GM21367 (cell line): ENCODE measurements around the gene UVRAG.

Experiments used
- ATAC-seq: cut with Tn5 transposase; IDR thresholded peaks from one replicate; pipeline ENCODE4 v1.9.1; 2021; ENCODE audit not compliant: unreplicated experiment

The UVRAG gene

DNA sequence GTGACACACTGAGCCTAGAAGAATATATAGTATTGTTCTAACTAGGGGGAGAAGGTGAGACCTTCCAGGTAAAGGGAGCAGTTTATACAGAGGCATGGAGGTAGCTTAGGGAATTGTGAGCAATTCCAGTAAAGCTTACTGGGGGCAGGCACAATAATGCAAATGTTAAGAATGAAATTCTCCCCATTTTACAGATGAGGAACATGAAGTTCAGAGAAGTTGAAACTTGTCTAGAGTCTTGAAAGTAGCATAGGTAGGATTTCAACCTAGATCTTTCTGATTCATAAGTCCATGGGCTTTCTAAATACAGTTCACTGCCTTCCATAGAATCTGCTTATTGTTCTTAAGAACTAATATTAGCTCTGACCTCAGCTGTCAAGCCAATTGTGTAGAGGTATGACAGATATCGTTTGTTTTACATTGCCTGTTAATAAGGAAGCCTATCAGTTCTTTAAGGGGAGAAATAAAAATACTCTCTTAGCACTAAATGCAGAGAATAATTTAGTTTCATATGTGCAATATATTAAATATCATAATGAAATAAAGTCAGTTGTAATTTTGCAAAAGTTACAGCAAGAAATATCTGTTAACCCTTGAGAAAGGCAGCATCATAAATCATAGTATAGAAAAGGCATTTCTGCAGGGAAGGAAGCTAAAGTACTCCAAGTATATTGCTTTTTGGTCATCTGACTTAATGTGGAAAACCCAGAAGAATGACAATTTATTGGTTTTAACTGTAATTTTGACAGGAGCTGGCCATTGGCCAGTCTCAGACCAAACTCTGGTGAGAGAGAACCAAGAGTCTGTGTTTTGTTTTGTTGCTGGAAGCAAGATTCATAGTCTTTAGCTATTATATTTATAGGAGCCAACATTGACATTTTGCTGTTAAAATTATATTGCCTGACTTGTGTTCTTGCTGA is 181.8 kb downstream of the UVRAG start:
- ATAC-seq: no peak

DNA sequence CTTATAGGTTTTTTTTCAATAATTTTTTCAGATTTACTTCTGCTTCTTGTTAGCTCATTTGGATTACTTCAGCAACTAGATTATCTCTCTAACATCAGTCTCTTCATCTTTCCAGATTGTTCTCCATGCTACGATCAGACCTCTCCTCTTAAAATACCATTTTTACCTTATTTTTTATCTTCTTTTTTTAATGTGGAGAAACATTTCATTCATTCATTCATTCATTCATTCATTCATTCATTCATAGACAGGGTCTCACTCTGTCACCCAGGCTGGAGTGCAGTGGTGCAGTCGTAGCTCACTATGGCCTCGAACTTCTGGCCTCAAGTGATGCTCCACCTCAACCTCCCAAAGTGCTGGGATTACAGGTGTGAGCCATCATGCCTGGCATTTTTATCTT is 189.4 kb downstream of the UVRAG start:
- ATAC-seq: no peak

DNA sequence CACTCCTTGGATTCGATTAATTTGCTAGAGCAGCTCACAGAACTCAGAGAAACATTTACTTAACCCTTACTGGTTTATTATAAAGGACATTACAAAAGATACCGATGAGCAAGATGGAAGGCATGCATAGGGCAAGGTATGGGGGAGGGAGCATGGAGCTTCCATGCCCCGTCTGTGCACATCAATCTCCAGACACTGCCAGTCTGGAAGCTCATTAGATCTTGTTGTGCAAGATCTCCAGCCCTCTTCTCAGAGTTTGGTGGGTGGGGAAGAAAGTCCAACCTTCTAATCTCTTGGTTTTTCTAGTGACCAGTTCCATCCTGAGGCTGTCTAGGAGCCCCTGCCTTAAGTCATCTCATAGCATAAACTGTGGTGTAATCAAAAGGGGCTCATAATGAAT is 190.7 kb downstream of the UVRAG start:
- ATAC-seq: no peak

DNA sequence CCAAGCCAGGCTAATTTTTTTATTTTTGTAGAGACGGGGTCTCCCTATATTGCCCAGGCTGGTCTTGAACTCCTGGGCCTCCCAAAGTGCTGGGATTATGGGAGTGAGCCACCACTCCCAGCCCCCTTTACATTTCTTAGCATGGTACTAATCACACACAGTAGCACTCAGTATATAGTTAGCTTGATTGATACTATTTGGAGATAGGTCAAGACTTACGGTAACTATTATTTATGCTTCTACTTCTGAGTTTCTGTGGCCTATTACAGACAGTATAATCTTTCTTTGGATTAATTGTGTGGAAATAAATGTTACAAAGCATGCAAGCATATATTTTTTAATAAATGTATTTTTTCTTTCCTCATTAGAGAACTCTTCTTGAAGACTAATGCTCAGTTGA is 192.2 kb downstream of the UVRAG start:
- ATAC-seq: no peak

DNA sequence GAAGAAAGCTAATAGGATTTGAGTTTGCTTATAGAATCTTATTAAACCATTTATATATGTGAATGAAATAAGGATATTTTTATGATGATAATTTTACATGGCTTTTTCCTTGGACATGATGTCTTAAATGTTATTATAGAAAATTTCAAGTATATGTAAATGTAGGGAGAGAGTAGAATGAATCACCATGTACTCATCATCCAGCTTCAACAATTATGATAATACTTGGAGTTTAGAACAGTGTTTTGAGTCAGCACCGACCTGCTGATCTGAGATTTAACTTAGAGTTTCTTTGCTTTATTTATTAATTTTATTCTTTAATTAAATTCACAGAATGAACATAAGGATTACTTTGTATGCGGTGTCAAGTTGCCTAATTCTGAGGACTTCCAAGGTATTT is 193.5 kb downstream of the UVRAG start:
- no peak for ATAC-seq

DNA sequence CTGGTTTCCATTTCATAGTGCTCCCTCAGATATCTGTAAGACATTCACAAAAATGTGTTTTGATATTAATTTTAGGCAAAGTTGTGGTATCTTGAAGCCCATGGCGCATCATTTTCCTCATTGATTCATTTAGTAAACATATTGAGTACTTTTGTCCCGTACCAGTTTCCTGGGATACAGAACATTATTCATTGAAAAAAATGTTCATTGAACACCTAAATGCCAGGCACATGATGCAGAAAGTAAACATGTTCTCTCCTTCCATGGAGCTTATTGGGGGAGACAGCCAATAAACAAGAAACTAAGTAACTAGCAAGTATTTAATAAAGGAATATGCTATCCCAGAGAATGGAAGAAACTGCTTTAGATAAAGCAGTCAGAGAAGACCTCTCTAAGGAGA is 195.0 kb downstream of the UVRAG start:
- ATAC-seq: no peak

DNA sequence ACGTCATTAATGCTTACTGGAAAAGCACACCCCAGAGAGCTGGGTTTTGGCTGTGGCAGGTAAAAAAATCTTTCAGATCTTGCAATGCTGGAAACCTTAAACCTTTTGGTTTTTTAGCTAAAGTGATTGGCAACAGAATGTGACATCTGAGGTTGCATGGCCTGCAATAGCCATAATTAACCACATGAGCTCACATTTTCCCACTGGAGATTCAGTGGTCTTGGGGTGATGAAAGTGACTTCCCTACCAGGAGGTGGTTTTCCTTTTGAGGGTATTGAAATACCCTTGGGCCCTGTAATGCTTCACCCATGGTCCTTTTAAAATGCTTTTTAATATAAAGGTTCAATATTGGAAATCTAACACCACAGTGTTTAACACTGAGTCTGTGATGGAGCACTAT is 198.5 kb downstream of the UVRAG start:
- ATAC-seq: no peak

DNA sequence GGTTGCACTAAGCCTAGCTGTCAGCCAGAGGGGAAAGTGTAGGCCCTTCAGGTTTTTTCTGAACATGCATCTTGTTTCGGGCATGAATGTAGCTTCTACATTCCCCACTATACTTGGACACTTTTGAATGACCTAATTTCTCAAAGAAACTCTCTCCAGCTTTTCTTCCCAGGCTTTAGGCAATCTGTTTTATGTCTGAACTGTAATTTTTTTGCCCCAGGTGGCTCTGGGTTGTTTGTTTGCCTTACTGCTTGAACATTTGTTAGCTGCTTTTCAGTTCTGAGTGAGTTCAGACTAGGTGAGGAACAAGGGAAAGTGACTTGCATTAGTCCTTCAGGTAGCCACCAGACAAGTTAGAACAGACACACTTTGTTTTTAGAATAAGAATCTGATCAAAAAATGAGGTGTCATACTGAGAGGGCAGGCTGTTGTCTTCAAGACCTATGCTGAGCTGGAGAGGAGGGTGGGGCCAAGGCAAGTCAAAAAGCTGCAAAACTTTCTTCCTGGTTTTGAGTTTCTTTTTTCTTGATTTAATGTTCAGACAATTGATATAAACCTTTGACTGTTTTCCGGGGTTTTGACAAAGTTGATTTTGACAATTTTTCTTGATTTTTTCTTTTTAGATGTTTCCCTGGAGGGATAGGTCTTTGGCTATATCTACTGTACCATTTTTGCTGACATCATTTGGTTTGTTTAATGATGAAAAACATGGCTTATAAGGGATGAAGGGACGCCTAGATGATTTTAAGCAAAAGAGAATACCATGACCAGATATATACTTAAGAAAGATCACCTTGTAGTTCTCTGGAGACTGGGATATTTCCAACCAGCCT is 208.4 kb downstream of the UVRAG start:
- ATAC-seq: no peak

DNA sequence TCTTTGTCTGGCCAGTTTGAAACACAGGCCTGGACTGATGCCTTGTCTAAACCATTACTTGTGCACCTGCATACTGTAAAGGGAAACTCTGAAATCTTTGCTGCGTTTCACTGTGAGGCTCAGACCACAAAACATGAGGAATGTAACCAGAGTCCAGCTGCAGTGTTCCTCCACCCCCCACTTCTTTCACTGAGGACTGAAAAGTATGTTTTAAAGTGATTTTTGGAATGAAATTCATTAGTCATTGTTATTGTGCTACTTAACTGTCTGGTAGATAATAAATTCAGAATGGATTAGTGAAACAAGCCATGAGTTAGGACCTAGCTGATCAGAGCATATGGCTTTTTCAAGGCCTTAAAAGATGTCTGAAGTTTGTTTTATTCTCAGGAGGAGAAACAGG is 210.1 kb downstream of the UVRAG start:
- no peak for ATAC-seq

DNA sequence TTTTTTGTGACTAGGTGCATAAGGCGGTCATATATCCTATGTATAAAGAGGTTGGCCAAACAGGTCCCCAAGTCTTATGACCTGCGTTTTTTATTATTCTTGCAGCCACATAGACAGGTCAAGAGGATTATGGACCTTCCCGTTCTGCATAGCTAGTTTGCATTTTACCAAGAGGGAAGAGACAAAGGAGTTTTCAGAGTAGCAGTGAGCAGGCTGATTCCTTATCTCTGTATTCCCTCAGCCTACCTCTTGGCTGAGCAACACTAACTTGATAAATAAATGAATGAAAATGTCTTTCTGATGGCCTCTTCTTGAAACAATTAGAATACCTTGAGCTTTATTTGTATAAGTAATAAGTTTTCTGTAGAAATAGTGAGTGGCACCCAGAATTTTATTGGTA is 210.8 kb downstream of the UVRAG start:
- ATAC-seq: no peak

DNA sequence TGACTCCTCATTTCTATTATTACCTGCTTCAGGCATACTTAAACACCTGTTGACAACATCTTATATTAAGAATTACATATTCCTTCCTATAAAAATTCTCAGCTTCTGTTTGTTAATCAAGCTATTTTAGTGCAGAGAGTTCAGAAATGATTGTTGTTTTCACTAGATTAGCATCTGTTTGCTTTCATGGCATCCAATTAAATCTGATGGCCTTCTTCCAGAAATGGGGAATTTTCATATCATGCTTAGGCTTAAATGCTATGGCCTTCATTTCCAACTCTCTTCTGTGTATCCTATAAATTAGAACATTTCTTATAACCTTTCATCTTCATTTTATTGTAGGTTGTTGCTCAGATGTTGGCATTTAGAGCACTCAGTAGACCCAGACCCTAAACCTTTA is 211.3 kb downstream of the UVRAG start:
- ATAC-seq: no peak

DNA sequence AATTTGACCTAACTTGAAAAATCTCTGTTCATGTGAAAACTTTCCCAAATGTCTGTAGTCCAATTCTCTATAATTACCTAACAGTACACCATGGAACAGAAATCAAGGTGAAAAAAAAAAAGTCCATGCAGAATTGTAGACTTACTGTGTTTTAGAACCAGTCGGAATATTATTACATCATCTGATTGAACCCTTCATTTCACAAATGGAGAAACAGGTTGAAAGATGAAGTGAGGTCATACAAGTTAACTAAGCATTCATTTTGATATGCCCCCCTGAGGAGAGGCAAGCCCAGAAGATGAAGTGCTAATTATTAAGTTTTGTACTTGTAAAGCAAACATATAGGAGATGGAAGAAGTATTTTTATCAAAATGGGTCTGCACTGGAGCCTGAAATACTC is 211.9 kb downstream of the UVRAG start:
- no peak for ATAC-seq

DNA sequence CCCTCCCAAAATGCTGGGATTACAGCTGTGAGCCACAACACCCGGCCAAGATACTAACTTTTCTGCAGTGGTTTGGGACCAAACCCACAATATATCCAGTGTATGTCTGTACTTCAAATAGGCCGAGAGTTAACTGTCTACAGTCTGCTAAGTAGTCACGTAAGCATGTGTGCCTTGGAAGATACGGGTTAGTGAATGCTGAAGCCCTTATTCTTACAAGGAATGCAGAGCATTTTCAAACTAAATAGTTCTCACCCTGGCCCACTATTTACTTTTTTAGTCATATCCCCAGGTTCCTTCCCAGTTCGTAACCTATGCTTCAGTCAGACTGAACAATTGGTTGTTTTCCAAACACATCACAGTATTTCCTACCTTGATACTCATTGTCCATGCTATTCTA is 215.3 kb downstream of the UVRAG start:
- ATAC-seq: no peak

DNA sequence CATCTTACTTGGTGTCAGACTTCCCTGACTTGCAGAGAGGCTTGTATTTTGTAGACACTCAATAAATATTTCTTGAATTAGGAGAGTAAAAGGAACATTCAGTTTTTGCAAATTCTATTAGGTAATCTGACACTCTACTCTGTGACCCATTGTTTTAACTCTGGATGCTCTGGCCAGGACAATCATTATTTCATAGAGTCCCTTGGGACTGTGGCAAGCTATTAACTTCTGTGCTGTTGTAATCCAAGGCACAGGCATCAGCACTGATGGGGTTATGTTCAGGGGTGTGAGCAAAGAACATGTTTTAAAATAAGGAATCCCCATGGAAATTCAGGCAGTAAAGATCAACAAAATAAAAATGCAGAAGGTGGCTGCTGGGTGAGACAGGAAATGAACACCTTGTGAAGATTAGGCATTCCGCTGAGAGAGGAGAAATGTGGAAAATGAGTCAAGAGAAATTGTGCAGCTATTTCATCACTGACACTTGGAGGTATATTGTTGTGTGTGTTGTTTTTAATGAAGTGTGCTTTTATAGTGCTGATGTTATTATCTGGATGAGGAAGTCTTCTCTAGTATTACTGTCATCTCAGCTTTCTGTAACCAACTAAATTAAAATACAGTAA is 216.1 kb downstream of the UVRAG start:
- ATAC-seq: no peak

DNA sequence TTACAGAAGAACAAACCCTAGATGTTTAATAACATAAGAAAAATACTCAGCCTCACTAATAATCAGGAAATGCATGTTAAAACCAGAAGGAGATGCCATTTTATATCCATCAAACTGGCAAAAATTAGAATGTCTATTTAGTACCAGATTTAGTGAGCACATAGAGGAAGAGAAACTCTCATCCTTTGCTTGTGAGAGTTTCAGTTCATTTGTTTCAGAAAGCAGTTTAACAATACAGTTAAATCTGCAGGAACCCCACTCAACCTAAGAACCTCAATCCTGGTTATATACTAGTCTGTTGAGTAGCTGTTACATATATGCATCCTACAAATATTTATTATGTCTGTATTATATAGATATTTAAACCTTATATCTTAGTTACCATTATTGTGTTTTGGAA is 218.7 kb downstream of the UVRAG start:
- ATAC-seq: no peak

DNA sequence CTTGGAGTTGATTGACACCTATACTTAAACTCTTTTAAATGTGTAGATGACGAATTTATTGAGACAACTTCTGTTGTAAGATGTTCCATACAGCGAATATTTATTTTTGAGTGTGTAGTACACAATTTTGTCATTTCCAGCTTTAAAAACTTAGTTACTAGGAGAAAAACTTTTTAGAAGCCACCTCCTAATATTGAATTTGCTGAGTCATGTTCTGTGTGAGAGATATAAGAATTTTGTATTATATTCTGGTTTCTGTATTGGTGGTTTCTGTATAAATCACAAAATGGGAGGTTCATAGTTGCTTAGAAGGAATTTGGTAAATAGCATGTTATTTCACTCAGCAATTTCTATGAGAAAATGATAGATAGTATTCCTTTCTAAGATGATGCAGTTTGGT is 220.0 kb downstream of the UVRAG start:
- no peak for ATAC-seq

DNA sequence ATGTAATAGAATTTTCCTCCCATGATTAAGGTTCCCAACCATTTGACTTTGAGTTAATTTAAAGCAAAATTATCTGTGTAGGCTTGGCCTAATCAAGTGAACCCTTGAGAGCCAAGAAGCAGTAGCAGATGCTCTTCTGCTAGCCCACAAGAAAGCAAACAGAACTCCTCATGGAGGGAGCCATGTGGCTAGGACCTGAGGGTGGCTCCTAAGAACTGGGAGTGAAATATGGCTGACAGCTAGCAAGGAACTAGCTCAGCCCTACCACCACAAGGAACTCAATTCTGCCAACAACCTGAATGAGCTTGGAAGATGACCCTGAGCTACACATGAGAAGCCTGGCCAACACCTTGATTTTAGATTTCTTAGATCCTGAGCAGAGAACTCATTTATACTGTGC is 223.6 kb downstream of the UVRAG start:
- no peak for ATAC-seq

DNA sequence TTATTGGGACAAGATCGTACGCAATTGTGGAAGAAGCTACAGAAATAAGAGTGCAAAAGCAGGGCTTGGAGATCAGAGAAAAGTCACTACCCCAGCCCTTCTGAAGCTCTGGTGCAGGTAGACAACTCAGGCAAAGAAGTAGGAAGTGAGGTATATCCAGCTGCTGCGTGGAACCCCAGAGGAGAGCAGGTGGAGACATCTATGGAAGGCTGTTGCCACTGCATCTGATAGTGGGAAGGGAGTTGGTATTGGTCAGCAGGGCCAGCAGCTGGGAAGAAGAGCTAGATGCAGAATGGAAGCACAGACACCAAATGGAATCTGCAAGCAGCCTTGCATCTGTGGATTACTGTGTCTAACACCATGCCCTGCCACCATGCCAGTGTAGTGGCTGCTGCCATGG is 226.2 kb downstream of the UVRAG start:
- ATAC-seq: no peak

DNA sequence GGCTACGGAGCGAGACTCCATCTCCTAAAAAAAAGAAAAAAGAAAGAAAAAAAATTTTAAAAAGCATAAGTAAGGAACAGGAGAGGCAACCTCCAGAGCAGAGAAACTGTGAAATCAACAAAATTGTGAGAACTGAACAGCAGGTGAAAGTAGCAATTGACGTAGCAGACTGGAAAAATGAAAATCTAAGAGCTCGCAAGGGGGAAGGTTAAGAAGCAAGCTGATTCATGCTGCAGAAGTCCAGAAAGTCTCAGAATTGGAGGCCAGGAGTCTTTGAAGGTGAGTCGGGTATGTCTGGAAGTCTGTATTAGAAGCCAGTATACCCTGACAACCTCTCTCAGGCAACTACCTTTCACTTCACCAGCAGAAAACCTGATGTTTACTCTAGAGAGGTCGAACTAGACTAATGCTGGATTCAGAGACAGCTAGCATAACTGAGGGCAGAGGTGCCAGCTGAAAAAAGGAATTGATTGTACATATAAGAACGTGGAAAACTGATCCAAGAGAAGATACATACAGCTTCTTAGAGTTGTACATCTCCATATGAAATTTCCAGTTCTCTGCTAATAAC is 229.8 kb downstream of the UVRAG start:
- ATAC-seq: no peak

DNA sequence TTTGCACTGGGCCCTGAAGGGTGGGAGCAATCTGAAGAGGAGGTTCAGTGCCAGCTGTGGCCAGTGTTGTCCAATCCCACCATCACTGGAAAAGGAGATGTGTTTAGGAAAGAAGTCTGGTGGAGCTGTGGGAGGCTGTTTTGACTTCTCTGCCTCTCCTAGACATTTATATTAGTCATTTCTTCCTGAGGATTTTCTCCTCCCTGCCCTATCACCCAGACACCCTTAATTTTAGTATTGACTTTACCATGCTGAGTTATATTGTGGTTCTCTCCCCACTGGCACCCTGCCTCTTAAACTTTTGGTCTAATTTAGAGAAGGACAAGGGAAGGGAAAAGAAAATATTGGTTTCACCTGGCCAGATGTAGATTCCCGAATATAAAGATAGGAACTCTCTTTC is 232.2 kb downstream of the UVRAG start:
- ATAC-seq: no peak

DNA sequence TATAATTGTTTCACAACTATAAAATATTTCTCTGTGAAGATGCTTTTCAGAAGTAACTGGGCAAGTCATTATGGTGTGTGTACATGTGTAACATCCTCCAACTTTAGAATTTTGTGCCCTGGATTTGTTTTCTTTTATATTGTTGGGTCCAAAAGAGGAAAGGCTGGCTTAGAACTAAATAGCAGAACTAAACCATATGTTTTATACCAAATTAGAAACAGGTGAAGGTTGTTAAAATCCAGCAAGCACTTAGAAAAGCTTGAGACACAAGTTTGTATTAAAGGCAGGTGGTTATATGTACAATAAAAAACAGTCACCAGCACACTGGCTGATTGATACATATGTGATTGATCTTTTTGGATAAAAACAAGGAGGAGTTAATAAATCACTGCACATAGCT is 232.8 kb downstream of the UVRAG start:
- ATAC-seq: no peak
